NCI-H128 (cell line): ENCODE results near the gene MORN5.

Experiments
- DNase-seq: peaks from one replicate; lab custom pipeline; 2025; ENCODE audit not compliant: unreplicated experiment; lab: John Stamatoyannopoulos, UW

MORN5 gene

DNA sequence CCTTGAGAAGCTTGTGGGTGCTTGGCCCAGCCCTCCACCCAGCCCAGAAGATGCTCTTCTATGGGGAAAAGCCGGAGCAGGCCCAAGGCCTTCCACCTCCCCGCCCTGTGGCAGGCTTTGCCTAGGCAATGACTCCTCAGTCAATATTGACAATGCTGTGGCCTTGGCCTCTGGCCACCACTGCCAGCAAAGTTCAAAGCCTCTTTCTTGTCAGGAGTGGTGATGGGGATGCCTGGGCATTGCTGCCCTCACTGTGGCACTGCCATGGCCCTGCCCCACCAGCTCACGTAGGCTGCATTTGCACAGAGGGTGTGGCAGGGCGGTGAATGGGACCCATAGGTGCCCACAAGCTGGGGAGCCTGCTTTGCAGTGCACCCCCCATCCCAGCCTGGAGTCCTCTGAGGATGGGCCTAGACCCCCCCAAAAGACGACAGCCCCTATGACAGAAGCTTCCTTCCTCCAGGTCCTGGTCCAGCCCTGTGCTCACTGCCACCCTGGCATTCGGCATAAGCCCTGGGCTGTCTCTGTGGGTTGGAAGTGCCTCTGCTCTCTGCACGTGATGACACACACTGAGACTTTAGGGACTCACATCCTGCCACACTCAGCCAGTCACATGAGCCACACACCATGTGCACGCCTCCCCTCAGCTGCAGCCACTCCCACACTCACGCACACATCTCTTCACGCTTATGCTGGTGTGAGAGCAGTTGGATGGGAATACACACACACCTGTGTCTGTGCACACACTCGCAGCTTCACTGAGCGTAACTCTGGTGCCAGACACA lies 31.1 kb downstream of the MORN5 start:
- no peak for DNase-seq

DNA sequence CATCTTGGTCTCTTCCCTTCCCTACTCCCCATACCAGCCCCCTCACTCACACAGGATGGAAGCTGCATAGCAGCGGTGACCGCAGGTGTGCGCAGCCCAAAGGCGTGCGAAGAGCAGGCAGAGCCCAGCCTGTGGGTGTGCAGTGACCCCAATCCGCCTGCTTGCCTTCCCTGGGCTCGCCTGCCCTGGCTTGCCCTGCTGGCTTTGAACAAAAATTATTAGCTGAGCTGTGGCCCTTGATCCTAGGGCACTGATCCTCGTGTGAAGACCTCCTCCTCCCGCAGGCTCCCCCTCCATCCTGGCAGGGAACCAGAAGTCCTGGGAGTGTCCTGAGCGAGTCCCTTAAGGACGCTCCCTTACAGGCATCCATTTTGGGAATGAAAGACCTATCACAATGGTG lies 31.9 kb downstream of the MORN5 start:
- no peak for DNase-seq

DNA sequence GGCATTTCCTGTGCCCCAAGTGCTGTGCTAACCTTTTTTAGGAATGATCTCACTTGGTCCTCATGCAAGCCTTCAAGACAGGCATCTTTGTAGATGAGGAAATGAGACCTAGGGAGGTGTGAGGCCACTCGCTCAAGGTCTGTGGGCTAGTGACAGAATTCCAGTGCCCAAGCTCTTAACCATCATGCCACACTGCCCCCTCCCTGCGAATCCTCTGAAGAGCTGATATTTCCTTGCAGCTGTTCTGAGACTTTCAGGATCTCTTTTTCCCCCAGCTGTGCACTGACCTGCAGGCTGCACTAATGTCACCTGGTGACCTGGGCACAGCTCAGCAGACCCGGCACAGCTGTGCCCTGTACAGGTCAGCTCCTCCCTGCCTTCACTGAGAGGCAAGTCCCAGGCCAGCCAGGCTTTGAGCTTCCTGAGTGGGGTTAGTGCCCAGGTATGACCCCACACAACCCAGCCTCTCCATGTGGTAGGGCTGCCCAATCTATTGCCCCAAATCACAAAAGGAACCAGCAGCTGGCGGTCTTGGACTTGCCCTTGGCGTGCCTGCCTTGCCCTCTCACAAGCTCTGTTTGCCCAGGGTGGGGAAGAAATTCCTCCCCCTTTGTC lies 32.7 kb downstream of the MORN5 start:
- no peak for DNase-seq

DNA sequence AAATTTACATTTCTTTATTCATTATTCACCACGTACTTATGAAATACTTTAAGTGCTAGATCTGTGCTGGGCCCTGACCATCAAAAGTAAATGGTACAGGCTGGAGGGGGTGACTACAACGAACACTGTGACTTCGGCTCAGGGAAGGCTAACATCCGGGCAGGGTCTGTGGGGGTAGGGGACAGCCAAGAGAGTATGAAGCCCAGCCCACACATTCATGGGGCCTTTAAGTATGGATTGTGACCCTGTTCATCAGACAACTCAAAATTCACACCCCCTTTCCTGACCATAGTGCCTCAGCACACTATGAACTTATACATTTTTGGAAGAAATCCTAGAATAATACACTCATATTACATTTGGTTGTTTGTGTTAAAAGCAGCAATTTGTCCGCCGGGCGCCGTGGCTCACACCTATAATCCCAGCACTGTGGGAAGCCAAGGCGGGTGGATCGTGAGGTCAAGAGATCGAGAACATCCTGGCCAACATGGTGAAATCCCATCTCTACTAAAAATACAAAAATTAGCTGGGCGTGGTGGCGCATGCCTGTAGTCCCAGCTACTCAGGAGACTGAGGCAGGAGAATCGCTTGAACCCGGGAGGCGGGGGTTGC lies 33.3 kb downstream of the MORN5 start:
- no peak for DNase-seq

GRCh38 chr9:122193651-122194050 lies 33.9 kb downstream of the MORN5 start:
- DNase-seq = no peak

GRCh38 chr9:122195875-122196274 lies 36.2 kb downstream of the MORN5 start:
- DNase-seq = no peak

DNA sequence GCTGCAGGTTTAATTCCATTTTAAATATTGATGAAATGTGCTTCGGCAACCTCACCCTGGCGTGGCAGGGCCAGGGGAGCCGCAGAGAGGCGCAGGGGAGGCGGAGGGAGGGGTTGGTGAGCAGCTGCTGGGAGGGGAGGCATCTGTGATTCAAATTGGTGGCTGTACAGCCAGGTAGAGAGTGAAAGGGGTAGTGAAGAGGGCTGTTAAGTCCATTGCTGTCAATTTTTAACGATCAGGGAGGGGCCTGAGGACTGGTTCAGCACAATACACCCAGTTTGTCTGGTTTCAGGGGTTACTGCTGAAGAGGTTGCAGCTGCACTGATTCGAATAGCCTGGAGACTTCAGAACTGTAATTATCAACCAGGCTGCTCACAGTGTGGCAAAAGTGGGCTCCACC lies 37.7 kb downstream of the MORN5 start:
- peak; percentile 64 for DNase-seq

GRCh38 chr9:122197882-122198281 lies 38.2 kb downstream of the MORN5 start:
- no peak for DNase-seq

- DNase-seq = no peak
These were observed 41.4 kb downstream of the MORN5 start for GRCh38 chr9:122200960-122201595.

DNA sequence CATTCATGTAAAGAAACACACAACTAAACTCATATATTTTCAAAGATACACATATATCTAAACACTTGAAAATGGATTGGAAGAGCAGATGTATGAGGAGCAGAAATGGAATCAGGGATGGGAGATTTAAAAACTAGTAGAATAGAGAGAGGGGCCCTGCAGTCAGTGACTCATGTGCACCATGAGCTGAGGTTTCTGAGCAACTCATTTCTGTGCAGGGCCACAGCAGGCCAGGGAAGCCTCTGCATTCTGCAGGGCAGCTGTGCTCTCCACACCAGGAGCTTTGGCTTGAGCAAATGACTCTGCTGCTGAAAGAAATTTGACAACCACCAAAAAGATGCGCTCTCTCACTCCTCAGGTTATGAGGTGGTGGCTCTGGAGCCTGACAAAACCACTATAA lies 41.9 kb downstream of the MORN5 start:
- no peak for DNase-seq

DNA sequence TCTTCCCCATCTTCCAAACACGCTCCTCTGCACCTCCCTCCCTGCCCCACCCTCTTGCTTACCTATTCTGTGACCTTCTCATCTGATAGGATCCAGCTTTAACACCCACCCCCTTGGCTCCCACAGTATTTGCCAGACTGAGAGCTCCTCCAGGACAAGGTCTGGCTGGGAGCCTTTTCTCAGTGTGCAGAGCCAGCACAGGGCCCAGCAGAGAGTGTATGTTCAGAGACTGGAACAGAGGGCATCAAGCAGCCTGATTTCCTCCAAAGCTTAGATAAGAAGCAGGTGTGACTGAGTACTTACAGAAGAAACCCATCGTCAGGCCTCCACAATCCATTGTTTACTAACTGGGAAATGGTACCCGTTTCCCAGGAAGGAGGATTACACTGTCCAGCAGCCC lies 42.4 kb downstream of the MORN5 start:
- no peak for DNase-seq

DNA sequence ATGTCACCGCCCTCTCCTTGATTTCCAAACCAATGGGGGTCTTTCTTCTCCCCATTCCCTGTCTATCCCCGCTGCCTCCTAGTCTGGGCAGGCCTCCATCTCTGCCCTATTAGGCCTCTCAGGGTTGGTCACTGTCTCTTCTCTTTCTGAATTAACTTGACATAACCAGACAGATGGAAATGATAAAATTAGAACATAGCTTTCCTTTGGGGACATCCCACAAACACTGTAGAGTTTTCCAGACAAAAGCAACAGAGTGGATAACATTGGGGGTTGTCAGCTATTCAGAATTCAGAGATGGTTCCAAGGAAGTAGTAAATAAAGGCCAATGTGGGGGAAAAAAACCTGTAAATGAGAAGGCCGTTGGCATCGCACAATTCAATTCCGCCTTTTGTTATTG lies 44.3 kb downstream of the MORN5 start:
- DNase-seq = no peak

DNA sequence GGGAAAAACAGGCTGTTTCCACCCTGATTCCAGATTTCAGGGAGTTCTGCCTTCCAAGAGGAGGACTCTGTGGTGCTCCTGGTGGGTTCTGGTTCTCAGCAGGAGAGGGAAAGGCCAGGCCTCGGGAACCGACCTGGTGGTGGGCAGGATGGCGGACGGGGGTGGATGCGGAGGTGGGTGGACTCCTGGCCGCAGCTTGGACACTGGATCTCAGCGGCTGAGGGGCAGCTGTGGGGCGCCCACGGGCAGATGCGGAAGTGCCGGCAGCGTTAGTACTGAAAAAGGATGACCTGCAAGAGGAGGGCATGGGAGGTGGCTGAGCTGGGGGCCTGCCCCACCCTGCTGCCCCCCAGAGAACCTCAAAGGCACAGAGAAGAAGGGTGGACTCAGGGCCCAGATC lies 44.8 kb downstream of the MORN5 start:
- no peak for DNase-seq

DNA sequence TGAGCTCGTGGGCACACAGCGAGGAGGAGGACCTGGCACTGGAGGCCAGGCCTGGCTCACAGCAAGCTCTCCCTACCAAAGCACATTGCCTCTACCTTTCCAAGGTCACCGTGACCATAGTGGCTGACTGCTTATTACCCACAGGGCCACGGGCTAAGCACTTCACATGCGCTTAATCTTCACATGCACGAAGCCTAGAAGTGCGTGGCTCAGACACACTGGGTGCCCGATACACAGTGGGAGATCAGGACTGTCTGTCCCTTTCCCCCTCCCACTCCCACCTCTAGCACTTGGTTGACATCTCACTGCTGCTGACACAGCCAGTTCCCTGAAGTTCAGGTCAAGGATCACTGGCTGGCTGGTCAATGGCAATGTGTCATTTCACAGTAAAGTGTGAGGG lies 45.5 kb downstream of the MORN5 start:
- DNase-seq = no peak

DNA sequence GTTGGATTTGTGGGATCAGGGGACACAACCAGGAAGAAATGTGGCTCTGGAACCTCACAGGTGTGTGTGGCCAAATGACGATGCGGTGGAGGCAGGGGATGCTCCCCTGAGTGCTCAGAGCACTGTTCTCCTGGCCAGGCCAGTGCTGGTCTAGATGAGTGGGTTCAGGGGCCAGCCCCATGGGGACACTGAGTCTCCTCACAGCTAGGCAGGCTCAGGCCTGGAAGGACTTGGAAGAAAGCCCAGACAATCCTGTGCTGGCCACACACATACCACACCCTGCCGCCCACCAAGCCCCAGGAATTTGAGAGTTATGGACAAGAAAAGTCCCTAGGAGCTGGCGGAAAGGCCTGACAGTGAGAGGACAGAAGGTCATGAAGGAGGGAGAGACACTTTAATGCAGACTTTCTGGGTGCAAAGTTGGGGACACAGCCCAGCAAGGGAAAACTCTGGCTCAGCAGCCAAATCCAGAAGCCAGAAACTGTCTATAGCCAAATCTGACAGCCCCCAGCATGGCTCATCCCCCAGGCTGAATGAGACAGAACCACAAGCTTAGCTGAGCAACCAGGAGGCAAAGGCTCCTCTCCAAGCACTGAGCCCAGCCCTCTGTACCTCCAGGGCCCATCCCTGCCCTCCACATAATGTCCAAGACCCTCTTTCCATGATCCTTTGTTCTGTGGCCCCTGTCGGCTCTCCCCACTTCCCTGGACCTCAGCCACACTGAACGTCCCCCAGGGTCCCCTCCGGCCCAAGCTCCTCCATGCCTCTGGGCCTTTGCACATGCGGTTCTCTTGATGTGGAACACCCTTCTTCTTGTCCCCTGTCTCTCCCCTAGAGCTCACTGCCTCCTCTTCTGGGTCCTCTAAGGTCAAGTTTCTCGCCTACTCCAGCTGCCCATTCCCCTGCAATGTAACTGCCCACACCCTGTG lies 46.7 kb downstream of the MORN5 start:
- DNase-seq = no peak

DNA sequence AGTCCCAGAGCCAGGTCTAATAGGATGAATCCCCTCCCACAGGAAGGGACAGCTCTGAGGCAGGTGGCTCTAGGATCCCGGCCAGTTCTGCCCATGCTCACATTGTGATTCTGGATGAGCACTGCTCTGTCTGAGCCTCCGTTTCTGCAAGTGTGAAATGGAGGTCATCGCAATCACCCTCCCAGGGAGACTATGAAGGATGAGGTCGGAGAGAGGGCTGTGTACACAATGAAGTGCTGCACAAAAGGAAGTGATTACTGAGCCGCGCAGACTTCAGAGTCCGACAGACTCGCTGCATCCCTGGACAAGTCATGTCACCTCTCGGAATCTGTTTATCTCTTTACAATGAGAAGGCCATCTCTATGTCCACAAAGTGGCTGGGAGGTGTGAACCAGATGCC lies 47.4 kb downstream of the MORN5 start:
- DNase-seq = no peak

DNA sequence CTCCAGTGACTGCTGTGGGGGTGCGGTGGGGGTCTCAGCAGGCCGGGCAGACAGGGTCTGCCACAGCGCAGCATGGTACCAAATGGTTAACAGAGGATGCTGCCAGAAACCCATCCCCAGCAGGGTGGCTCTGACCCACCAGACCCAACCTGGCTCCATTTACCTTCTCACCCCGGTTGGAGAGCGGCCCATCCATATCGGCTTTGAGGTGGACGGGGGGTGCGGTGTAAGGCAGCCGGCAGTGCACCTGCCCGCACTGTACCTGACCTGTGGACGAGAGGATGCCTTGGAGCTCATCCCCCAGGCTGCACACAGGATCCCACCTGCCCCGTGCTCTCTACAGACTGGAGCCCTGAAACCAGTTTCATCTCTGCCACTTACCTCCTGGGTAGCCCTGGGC lies 49.7 kb downstream of the MORN5 start:
- DNase-seq = no peak

DNA sequence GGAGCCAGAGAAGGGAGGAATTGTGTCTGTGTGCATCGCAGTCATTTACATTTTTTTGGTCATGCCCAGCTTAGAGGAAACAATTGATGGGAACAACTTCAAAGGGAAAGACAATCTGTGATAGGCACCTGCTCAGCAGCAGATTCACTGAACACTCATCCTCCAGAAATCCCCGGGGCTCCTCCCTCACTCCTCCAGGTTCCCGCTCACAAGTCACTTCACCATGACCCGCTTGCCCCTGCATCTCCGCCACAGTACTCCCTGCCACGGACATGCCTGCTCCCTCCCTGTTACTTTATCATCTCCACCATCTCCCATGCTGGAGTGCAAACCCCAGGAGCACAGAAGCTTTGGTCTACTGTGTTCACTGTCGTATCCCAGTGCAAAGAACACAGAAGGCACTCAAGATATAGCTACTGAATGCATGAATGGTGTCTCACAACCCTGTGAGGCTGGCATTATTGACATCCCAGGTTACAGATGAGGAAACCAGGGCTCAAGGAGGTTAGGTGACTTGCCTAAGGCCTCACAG lies 52.8 kb downstream of the MORN5 start:
- DNase-seq = no peak

DNA sequence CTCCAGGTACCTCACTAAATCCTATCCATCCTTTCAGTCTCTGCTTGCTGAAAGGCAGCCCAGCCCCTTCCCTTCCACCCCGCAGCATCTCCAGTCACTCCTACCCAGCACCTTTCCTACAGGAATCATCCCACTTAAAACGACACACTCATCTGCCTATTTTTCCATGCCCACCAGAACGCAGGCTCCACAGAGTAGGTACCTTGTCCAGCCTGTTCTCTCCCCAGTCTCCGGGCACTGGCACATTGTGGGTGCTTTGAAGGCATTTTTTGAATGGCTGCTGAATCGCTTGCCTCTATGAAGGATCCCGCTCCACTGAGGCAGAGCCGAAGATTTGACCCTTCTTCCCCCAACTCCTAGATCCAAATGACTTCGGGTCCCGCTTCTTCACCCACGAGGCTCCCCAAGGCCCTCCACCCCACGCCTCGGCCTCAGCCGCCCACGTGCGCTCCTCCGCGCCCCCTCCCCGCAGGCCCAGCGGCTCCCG lies 53.4 kb downstream of the MORN5 start:
- no peak for DNase-seq

DNA sequence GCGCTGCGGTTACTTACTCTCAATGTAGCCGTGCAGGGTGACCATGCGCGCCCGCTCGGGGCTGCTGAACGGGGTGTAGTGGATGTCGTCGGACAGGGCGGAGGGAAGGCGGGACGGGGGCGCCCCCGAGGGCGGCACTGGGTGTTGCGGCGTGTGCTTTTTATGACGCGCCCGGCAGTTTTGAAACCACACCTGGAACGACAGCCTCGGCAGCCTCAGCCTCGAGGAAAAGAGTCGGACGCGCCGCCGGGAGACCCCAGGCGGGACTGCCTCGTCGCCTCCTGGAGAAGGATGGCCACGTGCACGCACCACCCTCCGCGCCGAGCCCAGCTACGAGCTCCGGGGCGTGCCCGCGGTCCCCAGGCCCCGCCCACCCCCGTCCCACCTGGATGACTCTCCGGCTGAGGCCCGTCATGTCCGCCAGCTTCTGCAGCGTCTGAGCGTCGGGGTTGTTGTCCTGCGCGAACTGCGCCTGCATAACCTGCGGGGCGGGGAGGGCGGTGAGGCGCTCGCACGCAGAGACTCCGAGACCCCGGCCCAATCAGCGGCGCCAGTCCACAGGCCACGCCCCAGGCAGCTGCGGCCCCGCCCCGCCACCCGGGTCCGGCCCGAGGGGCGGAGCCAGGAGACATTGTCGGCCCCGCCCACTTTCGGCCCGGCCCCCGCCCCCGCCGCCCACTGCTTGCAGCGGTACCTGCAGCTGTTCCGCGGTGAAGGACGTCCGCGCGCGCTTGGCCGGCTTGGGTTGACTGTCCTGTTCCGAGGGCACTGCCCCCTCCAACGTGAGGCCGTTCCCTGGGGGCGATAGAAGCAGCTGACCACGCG lies 54.1 kb downstream of the MORN5 start:
- peak; percentile 81 for DNase-seq
